Measurements from ENCODE around the gene ARCN1. TPM values are rescaled to one million over a fixed set of nuclear protein-coding genes. Genes with fewer than 3 reads are reported as not detected.

ARCN1 gene
- total and polyA plus RNA-seq, 9 of the 15 experiments (the other 6 are each of a cell fraction or from before 2014, with no cell fraction given) = 30.0 to 224 (median 76.4) TPM

GRCh38 chr11:118644496-118644895, 72.3 kb downstream of the ARCN1 start:
- peaks cover 6% of the 10 kb centered on the region for H3K9me1 ChIP-seq (ENCODE audit: control insufficient read depth, insufficient read depth, low read length)
- H3K27ac ChIP-seq (ENCODE audit: extremely low read depth, low read depth, low read length) = no peak overlapping the region
- H3K36me3 ChIP-seq (ENCODE audit: control insufficient read depth, insufficient read depth, low read length) = peaks cover 54% of the 10 kb centered on the region
- FAIRE-seq (no peak), ATAC-seq (no peak), DNase-seq (ENCODE audit: extremely low read depth in 1 of 4, low spot score in 3 of 4) (no peak)
- H3K4me2 ChIP-seq (ENCODE audit: insufficient read depth, low read length) = no peak overlapping the region
- ChIA-PET CTCF (ENCODE audit: low intra/inter-chr PET ratio) (no interaction called here), POLR2A (no interaction called here)
- no peaks in the 10 kb centered on the region for H3K27me3 ChIP-seq (ENCODE audit: control insufficient read depth in 2 of 2, insufficient read depth in 2 of 2, low read length in 2 of 2)
- peak overlapping the region in 1 of 2 experiments; percentile 52; a peak in 2 of 4 replicates for H3K9ac ChIP-seq (ENCODE audit: insufficient read depth in 1 of 2, low read depth in 2 of 2, low read length in 2 of 2)
- H3K4me1 ChIP-seq (replicated peaks in 1 of 2; ENCODE audit: control insufficient read depth in 2 of 2, insufficient read depth in 2 of 2, low read length in 2 of 2) = peaks cover 13 to 38% of the 10 kb centered on the region in 2 experiments; a peak in 4 of 5 replicates
- intact Hi-C loops (cut with micrococcal nuclease) (no loop called here), in situ Hi-C loops (cut with MboI) (no loop called here)
- H3K79me2 ChIP-seq (ENCODE audit: control insufficient read depth, insufficient read depth, low read length) = no peaks in the 10 kb centered on the region
- no TSS peak for BruUV-seq (replicated peaks)
- TF ChIP-seq SMARCC2 (IDR thresholded peaks at IDR 0.05; ENCODE audit: low read depth) (no peak), ZNF318 (IDR thresholded peaks at IDR 0.05; ENCODE audit: borderline replicate concordance in 1 of 2, low read depth in 1 of 2) (no peak), ZNF778 (CRISPR knock-in tag; IDR thresholded peaks at IDR 0.05) (no peak), MXD1 (CRISPR knock-in tag; IDR thresholded peaks at IDR 0.05; ENCODE audit: borderline replicate concordance, poor library complexity, severe bottlenecking) (no peak), E2F3 (CRISPR knock-in tag; IDR thresholded peaks at IDR 0.05) (no peak), TCF7 (IDR thresholded peaks at IDR 0.05; ENCODE audit: borderline replicate concordance) (no peak), ZKSCAN1 (IDR thresholded peaks at IDR 0.05; ENCODE audit: low read depth, low read length) (no peak)
- no peaks in the 10 kb centered on the region for H3K9me3 ChIP-seq (replicated peaks; ENCODE audit: control insufficient read depth, insufficient read depth, low read depth, low read length)
- no peak overlapping the region for H2AFZ ChIP-seq (ENCODE audit: low read depth, low read length)
- H3K4me3 ChIP-seq = no peak overlapping the region
- WGBS (ENCODE audit: insufficient coverage, low coverage, missing lambda C conversion rate) = 82% methylated on average over 10 of the region's 10 CpGs
- H4K20me1 ChIP-seq (replicated peaks; ENCODE audit: control insufficient read depth, insufficient read depth, low read length) = no peaks in the 10 kb centered on the region

Data from K562 (cell line).